Kasumi-1 (cell line): ENCODE data around the gene PGP.
A peak's percentile ranks its signal among the peaks of the same experiment; 100 is the strongest.
"Not testable (repeated sequence)": the region's sequence is repeated elsewhere in the genome, so short reads cannot be mapped to it uniquely, and the experiment has no call there.

ENCODE experiments used
- DNase-seq, 2 experiments: peaks; one replicate each; lab custom pipeline; 2025; lab: John Stamatoyannopoulos, UW

The PGP gene, protein sequence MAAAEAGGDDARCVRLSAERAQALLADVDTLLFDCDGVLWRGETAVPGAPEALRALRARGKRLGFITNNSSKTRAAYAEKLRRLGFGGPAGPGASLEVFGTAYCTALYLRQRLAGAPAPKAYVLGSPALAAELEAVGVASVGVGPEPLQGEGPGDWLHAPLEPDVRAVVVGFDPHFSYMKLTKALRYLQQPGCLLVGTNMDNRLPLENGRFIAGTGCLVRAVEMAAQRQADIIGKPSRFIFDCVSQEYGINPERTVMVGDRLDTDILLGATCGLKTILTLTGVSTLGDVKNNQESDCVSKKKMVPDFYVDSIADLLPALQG

GRCh38 chr16:2214719-2214968, at the start of gene PGP:
Gene PGP (minus strand): TSS chr16:2214840. CDS start chr16:2214777, 63 bp downstream.
- DNase-seq = no peak

DNA sequence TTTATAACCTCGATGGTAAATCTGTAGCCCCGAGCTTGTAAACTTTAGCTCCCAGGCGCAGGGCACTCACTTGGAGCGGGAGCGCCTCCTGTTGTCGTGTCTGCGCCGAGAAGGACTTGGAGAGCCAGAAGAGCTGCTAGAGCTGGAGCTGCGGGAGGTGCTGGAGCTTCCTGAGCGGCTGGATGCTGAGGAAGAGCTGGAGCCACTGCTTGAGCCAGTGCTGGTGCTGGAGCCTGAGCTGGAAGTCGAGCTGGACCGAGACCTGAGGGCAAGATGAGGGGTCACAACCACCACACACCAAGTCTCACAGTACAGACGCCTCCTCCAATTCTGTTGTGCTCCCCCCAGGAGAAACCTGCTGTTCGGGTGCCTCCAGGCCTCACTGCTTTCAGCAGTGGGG, 48.4 kb upstream of the PGP start:
- DNase-seq = not testable (repeated sequence)

GRCh38 chr16:2260250-2260649, 45.6 kb upstream of the PGP start:
- DNase-seq = no peak

- not testable (repeated sequence) for DNase-seq
Measured at GRCh38 chr16:2258530-2258929, 43.9 kb upstream of the PGP start.

GRCh38 chr16:2257726-2258125, 43.1 kb upstream of the PGP start:
- DNase-seq = no peak

GRCh38 chr16:2256531-2257140, 42.0 kb upstream of the PGP start:
- DNase-seq = no peak

DNA sequence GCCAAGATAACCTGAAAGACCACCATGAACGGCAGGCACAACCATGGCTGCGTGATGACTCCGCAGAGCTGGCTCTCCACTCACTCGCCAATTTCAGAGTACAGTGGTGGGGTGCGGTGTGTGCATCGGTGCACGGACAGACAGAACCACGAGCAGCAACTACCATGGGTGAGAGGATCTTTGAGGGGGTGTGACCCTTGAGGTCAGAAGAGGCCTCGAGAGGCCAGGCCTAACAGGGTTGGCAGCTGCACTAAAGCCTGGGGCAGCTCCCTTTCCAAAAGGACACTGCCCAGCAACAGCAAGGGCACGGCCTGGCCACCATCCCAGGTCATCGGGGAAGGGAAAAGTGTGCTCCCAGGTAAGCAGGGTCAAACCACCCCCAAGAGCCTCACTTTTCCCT, 38.7 kb upstream of the PGP start:
- DNase-seq = no peak

DNA sequence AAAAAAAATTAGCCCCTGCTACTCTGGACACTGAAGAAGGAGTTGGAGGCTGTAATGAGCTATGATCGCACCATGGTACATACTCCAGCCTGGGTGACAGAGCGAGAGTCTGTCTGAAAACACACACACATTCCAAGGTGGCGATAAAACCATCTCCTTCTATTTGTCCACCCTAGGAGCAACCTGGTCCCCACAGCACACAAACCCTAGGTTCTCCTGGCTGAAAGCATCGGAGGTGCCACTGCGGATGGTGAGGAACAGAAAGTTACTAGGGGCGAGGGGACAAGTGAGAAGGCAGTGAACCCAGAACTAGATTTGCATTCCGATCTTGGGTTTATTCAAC, 38.1 kb upstream of the PGP start:
- DNase-seq = no peak

- DNase-seq = peak; percentile 32 to 58
Measured at GRCh38 chr16:2251296-2252111, 36.9 kb upstream of the PGP start, which contains the start of gene ECI1. Gene ECI1 (minus strand): TSS chr16:2251587. CDS start chr16:2251566, 21 bp downstream.

- peak in 1 of 2 experiments; percentile 6 for DNase-seq
Measured at GRCh38 chr16:2250652-2251295, 36.1 kb upstream of the PGP start.

- no peak for DNase-seq
Measured at GRCh38 chr16:2246301-2246885, 31.8 kb upstream of the PGP start.

GRCh38 chr16:2244926-2245795, 30.5 kb upstream of the PGP start:
- no peak for DNase-seq

GRCh38 chr16:2244301-2244700, 29.7 kb upstream of the PGP start:
- no peak for DNase-seq

GRCh38 chr16:2243781-2244180, 29.1 kb upstream of the PGP start:
- no peak for DNase-seq

DNA sequence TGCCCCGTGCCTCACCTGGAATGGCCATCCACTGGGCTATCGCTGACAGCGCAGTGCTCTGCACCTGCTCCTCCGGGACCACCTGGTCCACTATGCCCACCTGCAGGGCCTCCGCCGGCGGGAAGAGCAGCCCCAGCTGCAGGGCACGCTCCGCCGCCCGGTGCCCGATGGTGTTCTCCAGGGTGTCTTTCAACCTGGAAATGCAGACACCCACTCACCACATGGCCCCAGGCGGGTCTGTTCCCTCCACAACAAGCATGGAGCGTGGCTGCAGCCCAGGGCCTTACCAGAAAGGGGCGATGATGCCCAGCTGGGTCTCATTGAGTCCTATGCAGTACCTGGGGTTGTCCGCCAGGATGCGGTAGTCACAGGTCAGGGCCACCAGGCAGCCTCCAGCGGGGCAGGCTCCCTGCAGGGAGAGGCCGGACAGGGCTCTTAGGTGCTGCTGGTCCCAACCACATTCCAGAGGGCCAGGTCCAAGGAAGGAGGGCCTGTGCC, 28.4 kb upstream of the PGP start:
- no peak for DNase-seq

DNA sequence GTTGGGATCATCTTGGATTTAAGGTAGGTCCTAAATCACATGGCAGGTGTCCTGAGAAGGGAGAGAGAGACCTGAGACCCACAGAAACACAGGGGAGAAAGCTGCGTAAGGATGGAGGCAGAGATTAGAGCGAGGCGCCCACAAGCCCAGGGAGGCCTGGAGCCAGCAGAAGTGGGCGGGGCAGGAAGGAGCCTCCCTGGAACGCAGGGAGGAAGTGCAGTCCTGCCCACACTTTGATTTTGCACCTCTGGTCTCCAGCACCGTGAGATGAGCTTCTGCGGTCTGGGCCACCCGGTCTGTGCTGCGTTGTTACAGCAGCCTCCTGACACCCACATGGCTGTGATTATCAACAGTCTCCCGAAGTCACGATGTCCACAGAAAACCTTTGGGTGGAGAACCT, 28.0 kb upstream of the PGP start:
- DNase-seq = no peak

DNA sequence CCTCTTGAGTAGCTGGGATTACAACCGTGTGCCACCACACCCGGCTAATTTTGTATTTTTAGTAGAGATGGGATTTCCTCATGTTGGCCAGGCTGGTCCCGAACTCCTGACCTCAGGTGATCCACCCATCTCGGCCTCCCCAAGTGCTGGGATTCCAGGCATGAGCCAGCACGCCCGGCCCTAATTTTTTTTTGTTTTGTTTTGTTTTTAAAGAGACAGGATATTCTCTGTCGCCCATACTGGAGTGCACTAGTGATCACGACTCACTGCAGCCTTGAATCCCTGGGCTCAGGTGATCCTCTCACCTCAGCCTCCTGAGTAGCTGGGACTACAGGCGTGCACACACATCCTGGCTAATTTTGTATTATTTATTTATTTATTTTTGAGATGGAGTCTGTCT, 25.7 kb upstream of the PGP start:
- not testable (repeated sequence) for DNase-seq

- no peak for DNase-seq
Measured at GRCh38 chr16:2238838-2239675, 24.4 kb upstream of the PGP start.

DNA sequence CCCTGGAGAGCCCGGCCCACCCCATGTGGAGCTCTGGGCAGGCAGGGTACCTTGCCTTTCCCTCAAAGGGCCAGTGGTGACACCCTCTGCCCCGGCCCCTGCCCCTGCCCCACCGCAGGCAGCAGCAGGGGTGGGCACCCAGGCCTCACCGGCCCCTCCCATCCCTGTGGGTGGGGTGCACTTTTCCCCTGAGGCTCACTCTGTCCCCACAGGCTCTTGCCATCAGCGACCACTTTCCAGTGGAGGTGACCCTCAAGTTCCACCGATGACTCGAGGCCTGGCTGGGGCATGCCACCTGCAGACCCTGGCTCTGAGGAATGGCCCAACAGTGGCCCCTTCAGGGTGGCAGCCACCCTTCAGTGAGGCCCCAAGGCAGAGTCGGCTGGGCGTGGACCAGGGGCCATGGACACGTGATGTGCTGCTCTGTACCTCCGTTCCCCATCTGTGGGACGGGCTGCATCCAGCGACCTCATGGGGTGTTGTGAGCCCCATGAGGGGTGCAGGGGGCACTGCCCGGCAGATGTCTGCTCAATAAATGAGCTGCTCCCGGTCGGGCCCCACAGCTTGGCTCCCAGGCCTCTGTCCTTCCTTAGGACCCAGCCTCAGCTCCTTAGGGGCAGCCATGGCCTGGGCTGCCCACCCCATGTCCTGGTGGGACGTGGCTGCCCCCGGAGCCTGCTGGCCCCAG, 23.7 kb upstream of the PGP start:
- DNase-seq = no peak
